Fibroblast of skin of right quadriceps (primary cell): Measurements from ENCODE around the gene STAT4.

ENCODE experiments used
- DNase-seq: peaks from one replicate; pipeline ENCODE4 v3.0.0-alpha.2; 2013

The STAT4 gene

GRCh38 chr2:190987938-190988337 lies 162.9 kb downstream of the STAT4 start:
- DNase-seq: no peak

- no peak for DNase-seq
These were observed 163.7 kb downstream of the STAT4 start for GRCh38 chr2:190987116-190987515.

GRCh38 chr2:190986221-190986953 lies 164.4 kb downstream of the STAT4 start:
- DNase-seq: no peak

- peak; percentile 38 for DNase-seq
These were observed 166.2 kb downstream of the STAT4 start for GRCh38 chr2:190984595-190984994.

- DNase-seq: no peak
These were observed 168.3 kb downstream of the STAT4 start for GRCh38 chr2:190982262-190983034.

- DNase-seq: no peak
These were observed 169.1 kb downstream of the STAT4 start for GRCh38 chr2:190981733-190982132.

GRCh38 chr2:190981333-190981732 lies 169.5 kb downstream of the STAT4 start:
- DNase-seq: no peak

- no peak for DNase-seq
These were observed 170.1 kb downstream of the STAT4 start for GRCh38 chr2:190980630-190981209.

- DNase-seq: peak; percentile 17
These were observed 170.7 kb downstream of the STAT4 start for GRCh38 chr2:190979906-190980629.
